Measurements from ENCODE around the gene PKN2.

DNA sequence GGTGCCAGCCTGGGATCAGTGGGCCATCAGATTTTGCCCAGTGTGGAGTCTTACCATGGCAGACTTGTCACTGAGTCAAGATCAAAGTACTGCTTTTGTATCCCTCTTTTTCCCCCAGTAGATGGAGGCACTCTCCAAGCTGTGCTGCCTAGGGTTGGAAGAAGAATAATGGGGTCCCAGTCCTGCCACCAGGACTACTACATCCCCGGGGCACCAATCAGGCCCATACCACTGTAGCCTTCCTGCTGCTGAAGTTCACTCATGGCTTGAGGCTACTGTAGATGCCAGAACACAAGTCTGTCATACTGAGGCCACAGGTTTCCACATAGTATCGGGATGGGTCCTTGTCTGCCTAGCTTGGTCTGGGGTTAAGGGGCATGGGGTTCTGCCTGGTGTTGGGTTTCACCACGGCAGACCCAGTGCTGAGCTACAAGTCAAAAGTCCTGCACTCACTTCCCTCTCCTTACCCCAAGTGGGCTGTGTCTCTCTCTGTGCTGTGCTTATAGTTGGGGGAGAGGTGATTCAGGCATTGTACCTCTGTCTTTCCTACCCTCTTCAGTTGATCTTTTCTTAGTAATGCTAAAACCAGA is 53.4 kb downstream of the PKN2 start:
- TF ChIP-seq, protein P1, sequence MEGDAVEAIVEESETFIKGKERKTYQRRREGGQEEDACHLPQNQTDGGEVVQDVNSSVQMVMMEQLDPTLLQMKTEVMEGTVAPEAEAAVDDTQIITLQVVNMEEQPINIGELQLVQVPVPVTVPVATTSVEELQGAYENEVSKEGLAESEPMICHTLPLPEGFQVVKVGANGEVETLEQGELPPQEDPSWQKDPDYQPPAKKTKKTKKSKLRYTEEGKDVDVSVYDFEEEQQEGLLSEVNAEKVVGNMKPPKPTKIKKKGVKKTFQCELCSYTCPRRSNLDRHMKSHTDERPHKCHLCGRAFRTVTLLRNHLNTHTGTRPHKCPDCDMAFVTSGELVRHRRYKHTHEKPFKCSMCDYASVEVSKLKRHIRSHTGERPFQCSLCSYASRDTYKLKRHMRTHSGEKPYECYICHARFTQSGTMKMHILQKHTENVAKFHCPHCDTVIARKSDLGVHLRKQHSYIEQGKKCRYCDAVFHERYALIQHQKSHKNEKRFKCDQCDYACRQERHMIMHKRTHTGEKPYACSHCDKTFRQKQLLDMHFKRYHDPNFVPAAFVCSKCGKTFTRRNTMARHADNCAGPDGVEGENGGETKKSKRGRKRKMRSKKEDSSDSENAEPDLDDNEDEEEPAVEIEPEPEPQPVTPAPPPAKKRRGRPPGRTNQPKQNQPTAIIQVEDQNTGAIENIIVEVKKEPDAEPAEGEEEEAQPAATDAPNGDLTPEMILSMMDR (IDR thresholded peaks at IDR 0.05): no peak
- TF ChIP-seq POLR2A (IDR thresholded peaks at IDR 0.05): no peak
- TF ChIP-seq POLR2AphosphoS5 (IDR thresholded peaks at IDR 0.05): no peak

Data from breast epithelium (tissue), 3 donors.